HG03039 (cell line): Measurements from ENCODE around the gene CACUL1.

ENCODE experiments used
- ATAC-seq: cut with Tn5 transposase; IDR thresholded peaks from one replicate; pipeline ENCODE4 v1.9.1; 2021; ENCODE audit warnings: mild to moderate bottlenecking, moderate library complexity; ENCODE audit not compliant: unreplicated experiment

The CACUL1 gene

GRCh38 chr10:118735294-118735693 lies 19.5 kb downstream of the CACUL1 start:
- ATAC-seq, result no peak

GRCh38 chr10:118734475-118734874 lies 20.3 kb downstream of the CACUL1 start:
- no peak for ATAC-seq

DNA sequence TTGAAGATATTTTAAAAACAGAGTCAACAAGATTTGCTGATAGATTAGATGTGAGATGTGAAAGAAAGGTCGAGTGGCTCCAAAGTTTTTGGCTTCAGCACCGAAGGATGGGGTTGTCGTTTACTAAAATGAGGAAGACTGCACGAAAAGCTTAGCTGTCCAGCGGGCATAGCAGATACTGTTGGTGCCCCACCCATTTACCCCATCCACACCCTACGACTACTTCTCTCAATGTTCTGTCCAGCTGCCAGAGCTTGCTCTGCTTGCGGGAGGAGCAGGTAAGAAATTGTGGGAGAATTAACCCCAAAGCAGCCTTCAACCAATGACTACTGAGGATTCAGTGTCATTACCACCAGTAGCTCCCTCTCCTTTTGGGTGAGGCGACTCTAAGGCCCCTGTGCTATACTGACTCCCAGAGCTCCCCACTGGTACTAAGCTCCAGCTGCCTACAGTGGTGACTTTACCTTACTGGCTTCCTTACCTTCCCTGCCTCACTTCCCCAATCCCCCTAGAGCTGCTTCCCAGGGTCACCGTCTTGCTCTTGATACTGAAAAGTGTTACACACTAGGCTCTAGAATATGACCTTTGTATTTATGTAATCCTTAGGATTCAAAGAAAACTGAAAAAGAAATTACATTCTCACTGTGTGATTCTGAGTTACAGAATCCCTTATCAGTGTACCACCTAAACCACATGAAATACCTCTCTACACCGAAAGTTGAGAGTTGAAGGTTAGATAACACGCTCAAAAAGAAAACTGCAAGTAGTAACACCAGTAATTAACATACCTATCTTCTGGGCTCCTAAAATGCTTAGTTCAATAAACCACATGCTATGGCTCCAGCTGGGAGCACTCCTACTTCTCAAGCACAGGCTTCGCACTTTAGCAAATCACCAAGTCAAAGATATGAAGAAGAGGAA lies 22.3 kb downstream of the CACUL1 start:
- peak; percentile 58 for ATAC-seq

DNA sequence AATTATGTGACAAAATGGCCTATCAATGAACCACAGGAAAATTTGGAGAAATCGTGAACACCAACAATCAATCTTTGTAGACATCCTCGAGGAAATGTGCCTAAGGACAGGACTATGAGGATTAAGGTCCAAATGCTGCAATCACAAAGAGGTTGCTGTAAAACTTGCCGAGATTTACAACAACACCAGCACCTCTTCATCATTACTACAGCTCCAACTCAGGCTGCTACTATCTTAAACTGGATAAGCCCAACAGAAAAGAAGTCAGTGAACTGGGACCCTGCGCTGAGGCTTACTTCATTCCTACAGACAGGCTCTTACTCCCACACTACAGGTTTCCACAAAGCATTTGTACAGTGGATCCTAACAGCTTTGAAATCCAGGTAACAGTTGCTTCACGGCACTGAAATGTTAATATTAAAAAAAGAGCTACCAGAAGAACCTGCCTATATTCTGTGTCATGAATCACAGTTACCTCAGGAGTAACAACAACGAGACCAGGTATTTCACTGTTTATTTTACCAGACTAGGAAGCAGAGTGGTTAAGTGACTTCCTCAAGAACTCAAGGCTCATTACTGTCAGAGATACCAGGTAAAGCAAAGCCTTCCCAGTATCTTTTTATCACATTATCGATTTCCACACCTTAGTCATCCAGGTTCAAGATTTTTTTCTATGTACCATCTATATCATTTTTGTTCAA lies 23.9 kb downstream of the CACUL1 start:
- no peak for ATAC-seq

GRCh38 chr10:118729641-118730258 lies 25.0 kb downstream of the CACUL1 start:
- ATAC-seq, result peak; percentile 66

DNA sequence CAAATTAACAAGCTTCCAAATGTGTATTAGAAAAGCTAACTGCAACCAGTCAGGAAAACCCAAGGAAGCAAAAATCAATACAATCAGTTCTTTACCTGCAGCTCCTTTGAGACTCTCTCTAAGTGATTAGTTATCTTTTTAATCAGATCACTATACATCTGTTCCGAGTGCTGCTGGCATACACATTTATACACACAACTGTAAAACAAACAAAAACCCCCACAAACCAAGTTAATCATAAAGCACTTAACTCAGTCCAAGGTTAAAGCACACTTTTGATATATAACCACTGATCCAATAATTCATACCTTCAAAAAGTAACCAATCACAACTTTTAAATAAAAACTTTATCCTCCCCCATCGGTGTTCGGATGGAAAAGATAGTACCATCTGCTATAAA lies 25.6 kb downstream of the CACUL1 start:
- ATAC-seq, result no peak

GRCh38 chr10:118725886-118726500 lies 28.8 kb downstream of the CACUL1 start:
- no peak for ATAC-seq

DNA sequence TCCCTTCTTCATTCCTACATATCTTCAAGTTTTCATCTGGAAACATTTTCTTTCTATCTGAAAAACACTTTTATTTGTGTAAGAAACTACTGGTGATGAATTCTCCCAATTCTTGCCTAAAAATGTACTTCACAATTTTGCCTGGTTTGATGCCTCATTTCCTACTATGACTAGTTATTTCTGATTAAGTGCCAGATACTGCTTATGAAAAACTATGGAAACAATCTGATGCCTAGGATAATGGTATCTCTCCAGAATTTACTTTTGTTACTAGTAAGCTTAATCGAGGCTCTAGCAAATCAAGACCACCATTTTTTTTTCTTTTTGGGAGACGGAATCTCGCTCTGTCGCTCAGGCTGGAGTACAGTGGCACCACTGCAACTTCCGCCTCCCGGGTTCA lies 31.3 kb downstream of the CACUL1 start:
- ATAC-seq, result no peak

DNA sequence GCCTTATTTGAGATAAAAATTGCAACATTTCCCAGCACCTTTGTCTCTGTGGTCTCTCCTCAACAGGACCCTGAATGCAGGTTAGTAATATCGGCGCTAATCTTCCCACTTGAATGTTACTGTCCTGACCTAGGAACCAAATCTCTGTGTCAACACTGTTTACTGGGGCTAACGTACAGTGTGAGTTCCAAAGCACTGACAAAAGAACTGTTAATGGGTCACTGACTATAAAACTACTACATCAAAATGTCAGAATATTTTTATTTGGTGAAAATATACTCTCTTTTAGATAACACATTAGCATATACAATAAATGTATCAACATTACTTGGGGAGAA lies 33.3 kb downstream of the CACUL1 start:
- no peak for ATAC-seq

- no peak for ATAC-seq
These were observed 33.9 kb downstream of the CACUL1 start for GRCh38 chr10:118720685-118721538.

GRCh38 chr10:118714366-118714765 lies 40.4 kb downstream of the CACUL1 start:
- no peak for ATAC-seq

DNA sequence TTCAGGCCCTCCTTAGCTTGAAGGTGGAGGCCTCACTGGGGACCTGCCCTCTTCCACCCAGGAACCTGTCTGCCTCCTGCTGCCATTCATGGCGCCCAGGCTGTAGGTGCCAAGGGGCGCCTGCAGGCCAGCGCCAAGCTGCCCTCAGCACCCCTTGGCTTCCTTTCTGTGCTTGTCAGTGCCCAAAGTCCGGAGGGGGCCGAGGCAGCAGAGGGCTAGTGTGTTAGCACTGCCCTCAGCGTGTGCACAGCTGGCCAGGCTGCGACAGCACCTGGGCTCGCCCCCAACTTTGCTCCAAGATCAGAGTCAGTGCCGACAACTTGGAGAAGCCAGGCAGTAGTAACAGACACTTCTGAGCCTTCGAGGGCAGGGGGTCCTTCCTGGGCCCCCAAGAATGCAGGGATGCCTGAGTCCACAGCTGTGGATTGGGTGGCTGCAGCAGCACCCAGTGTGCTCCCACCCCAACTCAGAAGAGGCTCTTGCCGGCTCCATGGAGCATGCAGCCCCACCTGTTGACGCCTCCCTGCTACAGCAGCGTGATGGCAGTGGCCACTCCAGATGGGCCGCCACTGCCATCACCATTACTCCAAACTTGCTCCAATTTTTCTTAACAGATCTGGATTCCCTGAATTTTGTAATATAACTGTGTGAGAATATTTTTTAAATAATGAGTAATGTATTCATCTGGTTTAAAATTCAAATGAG lies 41.7 kb downstream of the CACUL1 start:
- no peak for ATAC-seq

DNA sequence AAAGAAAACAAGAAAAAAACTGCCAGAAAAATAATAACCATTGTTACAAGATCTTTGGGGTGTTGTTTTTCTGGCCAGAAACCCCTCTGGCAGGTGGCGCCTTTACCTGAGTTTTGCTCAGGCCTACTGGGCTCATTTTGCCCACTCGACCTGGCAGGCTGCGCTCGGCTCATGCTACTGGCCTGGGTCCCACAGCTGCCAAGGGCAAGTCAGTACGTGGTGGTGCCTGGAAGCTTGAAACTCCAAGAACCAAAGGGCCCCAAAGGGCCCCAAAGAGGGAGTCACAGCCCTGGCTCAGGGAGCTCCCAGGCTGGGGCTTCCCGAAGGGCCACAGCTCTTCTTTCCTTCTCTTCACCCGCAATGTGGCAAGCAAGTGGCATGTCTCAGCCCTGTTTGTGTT lies 42.7 kb downstream of the CACUL1 start:
- no peak for ATAC-seq

DNA sequence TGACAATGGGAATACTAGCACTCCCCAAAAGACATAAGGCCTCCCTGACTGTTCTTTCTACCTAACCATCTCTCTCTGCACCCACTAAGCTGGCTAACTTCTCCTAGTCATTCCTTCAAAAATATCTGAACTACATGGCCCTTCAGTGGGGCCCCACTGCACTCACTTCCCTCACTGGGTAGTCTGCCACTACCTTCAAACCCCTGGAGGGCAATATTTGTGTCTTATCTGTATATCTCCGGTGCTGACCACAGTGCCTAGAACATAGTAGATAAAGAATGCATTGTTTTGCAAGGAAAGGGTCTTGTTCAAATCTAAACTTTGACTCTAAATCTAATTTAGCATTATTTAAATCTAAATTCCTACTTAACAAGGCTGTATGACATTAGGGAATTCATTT lies 44.3 kb downstream of the CACUL1 start:
- ATAC-seq, result no peak

DNA sequence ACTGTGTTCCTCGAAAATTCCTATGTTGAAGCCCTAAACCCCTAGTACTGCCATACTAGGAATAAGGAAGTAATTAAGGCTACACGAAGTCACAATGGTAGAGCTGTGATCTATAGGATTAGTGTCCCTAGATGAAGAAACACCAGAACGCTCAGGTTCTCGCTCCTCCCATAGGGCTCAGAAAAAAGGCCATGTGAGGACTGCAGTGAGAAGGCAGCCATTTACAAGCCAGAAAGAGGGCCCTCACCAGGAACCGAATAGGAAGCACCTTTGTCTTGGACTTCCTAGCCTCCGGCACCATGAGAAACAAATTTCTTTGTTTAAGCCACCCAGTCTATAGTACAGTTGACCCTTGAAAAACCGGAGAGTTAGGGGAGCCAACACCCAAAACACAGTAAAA lies 46.2 kb downstream of the CACUL1 start:
- ATAC-seq, result no peak

DNA sequence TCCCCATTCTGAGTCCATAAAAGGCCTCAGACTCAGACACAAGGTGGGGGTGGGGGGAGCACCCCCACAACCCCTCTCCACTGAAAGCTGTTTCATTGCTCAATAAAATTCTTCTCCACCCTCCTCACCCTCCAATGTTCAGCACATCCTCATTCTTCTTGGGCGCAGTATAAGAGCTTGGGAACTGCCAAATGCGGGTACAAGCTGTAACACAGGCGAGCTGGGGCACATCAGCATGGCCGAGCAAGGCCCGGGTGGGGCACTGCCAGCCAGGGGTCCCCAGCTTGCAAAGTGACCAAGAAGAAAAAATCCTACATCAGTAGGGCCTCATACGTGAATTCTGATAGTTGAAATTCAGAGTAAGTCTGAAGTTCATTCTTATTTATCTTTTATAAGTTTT lies 50.1 kb downstream of the CACUL1 start:
- ATAC-seq, result no peak

DNA sequence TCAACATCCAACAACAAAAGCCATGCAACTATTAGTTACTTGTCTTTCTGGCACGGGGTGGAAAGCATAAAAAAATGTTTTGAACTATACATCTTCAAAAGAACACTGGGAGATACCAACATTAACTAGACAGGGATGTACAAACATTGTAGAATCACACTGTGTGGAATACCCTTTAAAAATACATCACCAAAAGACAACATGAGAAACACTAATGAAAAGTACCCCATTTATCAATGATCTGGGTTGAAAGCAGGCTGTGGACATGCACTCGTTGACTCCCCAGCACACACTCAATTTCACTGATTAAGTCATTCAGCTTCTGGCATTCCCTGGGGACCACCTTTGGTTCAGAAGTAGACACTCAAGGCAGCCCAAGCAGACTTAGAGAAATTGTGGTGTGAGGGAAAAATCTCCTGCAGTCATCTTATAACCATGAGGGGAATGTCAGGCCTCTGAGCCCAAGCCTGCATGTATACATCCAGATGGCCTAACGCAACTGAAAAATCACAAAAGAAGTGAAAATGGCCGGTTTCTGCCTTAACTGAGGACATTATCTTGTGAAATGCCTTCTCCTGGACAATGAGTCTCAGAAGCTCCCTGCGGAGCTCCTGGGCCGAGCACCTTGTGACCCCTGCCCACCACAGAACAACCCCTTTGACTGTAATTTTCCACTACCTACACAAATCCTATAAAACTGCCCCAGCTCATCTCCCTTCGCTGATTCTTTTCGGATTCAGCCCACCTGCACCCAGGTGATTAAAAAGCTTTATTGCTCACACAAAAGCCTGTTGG lies 53.0 kb downstream of the CACUL1 start:
- no peak for ATAC-seq

DNA sequence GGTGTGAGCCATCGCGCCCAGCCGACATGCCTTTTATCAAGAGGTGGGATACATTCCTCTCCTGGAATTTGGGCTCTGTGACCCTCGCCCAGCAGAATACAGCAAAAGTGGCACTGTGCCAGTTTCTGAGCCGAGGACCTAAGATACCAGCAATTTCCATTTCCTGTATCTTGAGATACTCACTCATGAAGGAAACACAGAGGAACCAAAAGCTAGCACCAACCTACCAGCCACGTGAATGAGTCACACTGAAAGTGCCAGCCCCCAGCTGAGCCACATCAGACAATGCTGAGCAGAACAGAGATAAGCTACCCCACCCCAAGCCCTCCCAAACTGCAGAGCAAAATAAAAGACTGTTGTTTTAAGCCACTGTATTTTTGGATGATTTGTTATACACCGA lies 56.3 kb downstream of the CACUL1 start:
- peak; percentile 95 for ATAC-seq

DNA sequence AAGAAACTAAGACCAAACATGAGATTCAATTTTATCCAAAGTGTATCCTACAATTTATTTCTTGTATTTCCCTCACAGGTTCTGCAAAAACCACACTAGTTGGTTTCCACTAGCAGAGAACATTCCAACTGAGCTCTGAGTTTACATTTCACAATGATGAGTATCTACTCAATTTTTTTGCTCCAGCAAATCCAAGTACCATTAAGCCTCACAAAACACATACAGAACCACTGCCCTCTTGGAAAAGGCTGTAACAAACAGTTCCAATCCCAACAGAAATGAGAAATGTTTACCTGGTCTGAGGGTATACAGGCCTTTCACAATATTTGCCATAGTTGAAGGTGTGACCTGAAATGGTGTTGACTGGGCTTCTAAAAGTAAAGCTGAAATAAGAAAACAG lies 59.9 kb downstream of the CACUL1 start:
- no peak for ATAC-seq
